Dendritic cell treated with granulocyte-macrophage colony-stimulating factor and Interleukin-4, amounts not matched to agents 40 ng/mL and 50 ng/mL, for 4 days (primary cell): Measurements from ENCODE around the gene TFDP2.
"Not testable (repeated sequence)": the region's sequence is repeated elsewhere in the genome, so short reads cannot be mapped to it uniquely, and the experiment has no call there.

Experiments
- H3K27ac Mint-ChIP-seq: one replicate; pipeline ENCODE4 v1.8.0; 2022; ENCODE audit warnings: mild to moderate bottlenecking, mixed read lengths
- H3K27me3 Mint-ChIP-seq: one replicate; pipeline ENCODE4 v1.8.0; 2022; ENCODE audit warnings: mild to moderate bottlenecking, mixed read lengths
- H3K36me3 Mint-ChIP-seq: one replicate; pipeline ENCODE4 v1.8.0; 2022; ENCODE audit warnings: low read depth, mixed read lengths
- H3K4me1 Mint-ChIP-seq: one replicate; pipeline ENCODE4 v1.8.0; 2022; ENCODE audit warnings: low read depth, mixed read lengths
- H3K4me3 Mint-ChIP-seq: one replicate; pipeline ENCODE4 v1.8.0; 2022; ENCODE audit warnings: mild to moderate bottlenecking, moderate library complexity, mixed read lengths
- H3K9me3 Mint-ChIP-seq: one replicate; pipeline ENCODE4 v1.8.0; 2022; ENCODE audit warnings: mixed read lengths
- intact Hi-C: fragments of 100-400 bp; cut with micrococcal nuclease; formaldehyde crosslinking; loops from one replicate; pipeline ENCODE4 v1.15.0; 2022

TFDP2 gene

GRCh38 chr3:142112601-142113000, 36.7 kb downstream of the TFDP2 start:
- peaks cover 12% of the 10 kb centered on the region for H3K4me1 Mint-ChIP-seq
- no peak overlapping the region for H3K27ac Mint-ChIP-seq
- H3K4me3 Mint-ChIP-seq = no peak overlapping the region
- no peaks in the 10 kb centered on the region for H3K9me3 Mint-ChIP-seq
- H3K27me3 Mint-ChIP-seq = no peaks in the 10 kb centered on the region
- no peaks in the 10 kb centered on the region for H3K36me3 Mint-ChIP-seq
- intact Hi-C loops = no loop called here

- H3K4me1 Mint-ChIP-seq = peaks cover 4% of the 10 kb centered on the region
- no peaks in the 10 kb centered on the region for H3K27me3 Mint-ChIP-seq
- no peaks in the 10 kb centered on the region for H3K36me3 Mint-ChIP-seq
- no peaks in the 10 kb centered on the region for H3K9me3 Mint-ChIP-seq
- intact Hi-C loops = no loop called here
- H3K4me3 Mint-ChIP-seq = no peak overlapping the region
- H3K27ac Mint-ChIP-seq = no peak overlapping the region
Measured at GRCh38 chr3:142106548-142106947, 42.8 kb downstream of the TFDP2 start.

- no peak overlapping the region for H3K4me3 Mint-ChIP-seq
- H3K9me3 Mint-ChIP-seq = no peaks in the 10 kb centered on the region
- H3K27ac Mint-ChIP-seq = no peak overlapping the region
- H3K36me3 Mint-ChIP-seq = no peaks in the 10 kb centered on the region
- intact Hi-C loops = no loop called here
- peaks cover 4% of the 10 kb centered on the region for H3K4me1 Mint-ChIP-seq
- no peaks in the 10 kb centered on the region for H3K27me3 Mint-ChIP-seq
Measured at GRCh38 chr3:142105991-142106390, 43.4 kb downstream of the TFDP2 start.

- Mint-ChIP-seq H3K36me3 (no peaks in the 10 kb centered on the region), H3K27me3 (no peaks in the 10 kb centered on the region), H3K27ac (no peak overlapping the region), H3K4me3 (no peak overlapping the region), H3K4me1 (peaks cover 4% of the 10 kb centered on the region), H3K9me3 (no peaks in the 10 kb centered on the region)
- intact Hi-C loops = no loop called here
Measured at GRCh38 chr3:142104763-142105162, 44.6 kb downstream of the TFDP2 start.

- Mint-ChIP-seq H3K4me1 (peaks cover 6% of the 10 kb centered on the region), H3K36me3 (no peaks in the 10 kb centered on the region), H3K27ac (no peak overlapping the region), H3K4me3 (no peak overlapping the region), H3K27me3 (no peaks in the 10 kb centered on the region), H3K9me3 (no peaks in the 10 kb centered on the region)
- intact Hi-C loops = no loop called here
Measured at GRCh38 chr3:142098964-142099363, 50.4 kb downstream of the TFDP2 start.

DNA sequence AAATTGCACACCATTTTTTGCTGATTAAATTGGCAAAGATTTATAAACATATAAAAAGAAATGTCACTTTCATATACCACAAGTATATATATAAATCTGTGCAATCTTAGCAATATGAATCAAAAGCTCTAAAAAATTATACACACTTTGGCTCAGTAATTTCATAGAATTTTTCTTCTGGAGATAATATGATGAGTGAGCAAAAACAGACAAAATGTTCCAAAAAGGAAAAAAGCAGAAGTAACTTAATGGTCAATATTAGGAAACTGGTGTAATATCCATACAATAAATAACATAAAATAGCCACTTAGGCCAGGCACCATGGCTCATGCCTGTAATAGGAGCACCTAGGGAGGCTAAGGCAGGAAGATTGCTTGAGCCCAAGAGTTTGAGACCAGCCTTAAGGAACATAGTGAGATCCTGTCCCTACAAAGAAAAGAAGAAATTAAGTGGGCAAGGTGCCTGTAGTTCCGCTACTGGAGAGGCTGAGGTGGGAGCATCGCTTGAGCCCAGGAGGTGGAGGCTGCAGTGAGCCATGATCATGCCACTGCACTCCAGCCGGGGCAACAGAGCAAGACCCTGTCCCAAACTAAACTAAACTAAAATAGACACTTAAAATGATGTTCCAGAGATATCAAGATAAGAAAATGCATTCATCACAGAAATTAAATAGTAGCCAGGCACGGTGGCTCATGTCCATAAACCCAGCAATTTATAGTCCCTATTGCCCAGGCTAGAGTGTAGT, 52.1 kb downstream of the TFDP2 start:
- Mint-ChIP-seq H3K36me3 (no peaks in the 10 kb centered on the region), H3K27ac (no peak overlapping the region), H3K27me3 (no peaks in the 10 kb centered on the region), H3K9me3 (no peaks in the 10 kb centered on the region), H3K4me3 (no peak overlapping the region), H3K4me1 (peaks cover 6% of the 10 kb centered on the region)
- intact Hi-C loops = no loop called here

DNA sequence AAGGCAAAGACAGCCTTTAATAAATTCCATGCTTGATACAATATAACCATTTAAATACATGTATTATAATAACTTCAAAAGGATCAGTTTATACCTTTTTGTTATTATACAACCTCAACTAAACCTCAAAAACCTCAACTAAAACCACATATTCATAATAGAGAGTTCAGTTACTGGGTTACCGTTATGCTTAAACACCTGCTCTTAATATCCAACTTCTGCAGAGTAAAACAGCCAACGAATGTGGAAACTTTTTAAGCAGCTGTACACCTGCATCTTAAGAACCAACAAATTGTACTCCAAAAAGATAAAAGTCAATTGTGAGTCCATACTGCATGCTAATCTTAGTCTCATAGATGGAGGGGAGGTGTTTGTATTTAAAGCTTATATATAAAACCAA, 53.5 kb downstream of the TFDP2 start:
- peaks cover 6% of the 10 kb centered on the region for H3K4me1 Mint-ChIP-seq
- intact Hi-C loops = no loop called here
- H3K27ac Mint-ChIP-seq = no peak overlapping the region
- no peak overlapping the region for H3K4me3 Mint-ChIP-seq
- H3K27me3 Mint-ChIP-seq = no peaks in the 10 kb centered on the region
- H3K36me3 Mint-ChIP-seq = no peaks in the 10 kb centered on the region
- no peaks in the 10 kb centered on the region for H3K9me3 Mint-ChIP-seq

DNA sequence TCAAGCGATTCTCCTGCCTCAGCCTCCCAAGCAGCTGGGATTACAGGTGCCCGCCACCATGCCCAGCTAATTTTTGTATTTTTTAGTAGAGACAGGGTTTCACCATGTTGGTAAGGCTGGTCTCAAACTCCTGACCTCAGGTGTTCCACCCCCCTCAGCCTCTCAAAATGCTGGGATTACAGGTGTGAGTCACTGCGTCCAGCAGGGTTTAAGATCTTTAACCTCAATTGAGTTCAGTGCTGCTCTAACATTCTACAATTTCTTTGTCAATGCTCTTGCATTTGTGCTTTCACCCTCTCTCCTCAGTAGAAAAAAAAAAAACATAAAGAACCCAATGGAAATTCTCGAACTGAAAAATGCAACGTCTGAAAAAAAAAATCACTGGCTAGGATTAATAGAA, 60.4 kb downstream of the TFDP2 start:
- H3K27me3 Mint-ChIP-seq, H3K9me3 Mint-ChIP-seq, H3K4me1 Mint-ChIP-seq, H3K4me3 Mint-ChIP-seq, H3K27ac Mint-ChIP-seq, intact Hi-C loops, H3K36me3 Mint-ChIP-seq: not testable (repeated sequence)

DNA sequence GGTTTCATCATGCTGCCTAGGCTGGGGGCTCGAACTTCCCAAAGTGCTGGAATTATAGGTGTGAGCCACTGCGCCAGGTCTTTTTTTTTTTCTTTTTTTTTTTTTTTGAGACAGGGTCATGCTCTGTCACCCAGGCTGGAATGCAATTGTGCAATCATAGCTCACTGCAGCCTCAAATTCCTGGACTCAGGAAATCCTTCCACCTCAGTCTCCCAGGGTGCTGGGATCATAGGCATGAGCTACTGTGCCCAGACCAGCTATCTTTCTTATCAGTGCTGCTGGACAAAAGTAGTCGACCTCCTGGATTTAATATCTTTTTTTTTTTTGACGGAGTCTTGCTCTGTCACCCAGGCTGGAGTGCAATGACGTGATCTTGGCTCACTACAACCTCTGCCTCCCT, 60.8 kb downstream of the TFDP2 start:
- no peaks in the 10 kb centered on the region for H3K36me3 Mint-ChIP-seq
- intact Hi-C loops = no loop called here
- H3K4me3 Mint-ChIP-seq = no peak overlapping the region
- no peaks in the 10 kb centered on the region for H3K27me3 Mint-ChIP-seq
- no peak overlapping the region for H3K27ac Mint-ChIP-seq
- H3K9me3 Mint-ChIP-seq = no peaks in the 10 kb centered on the region
- no peaks in the 10 kb centered on the region for H3K4me1 Mint-ChIP-seq

- H3K27ac Mint-ChIP-seq = no peak overlapping the region
- H3K27me3 Mint-ChIP-seq = no peaks in the 10 kb centered on the region
- intact Hi-C loops = no loop called here
- no peaks in the 10 kb centered on the region for H3K9me3 Mint-ChIP-seq
- H3K4me1 Mint-ChIP-seq = no peaks in the 10 kb centered on the region
- H3K4me3 Mint-ChIP-seq = no peak overlapping the region
- H3K36me3 Mint-ChIP-seq = no peaks in the 10 kb centered on the region
Measured at GRCh38 chr3:142087676-142088075, 61.7 kb downstream of the TFDP2 start.

DNA sequence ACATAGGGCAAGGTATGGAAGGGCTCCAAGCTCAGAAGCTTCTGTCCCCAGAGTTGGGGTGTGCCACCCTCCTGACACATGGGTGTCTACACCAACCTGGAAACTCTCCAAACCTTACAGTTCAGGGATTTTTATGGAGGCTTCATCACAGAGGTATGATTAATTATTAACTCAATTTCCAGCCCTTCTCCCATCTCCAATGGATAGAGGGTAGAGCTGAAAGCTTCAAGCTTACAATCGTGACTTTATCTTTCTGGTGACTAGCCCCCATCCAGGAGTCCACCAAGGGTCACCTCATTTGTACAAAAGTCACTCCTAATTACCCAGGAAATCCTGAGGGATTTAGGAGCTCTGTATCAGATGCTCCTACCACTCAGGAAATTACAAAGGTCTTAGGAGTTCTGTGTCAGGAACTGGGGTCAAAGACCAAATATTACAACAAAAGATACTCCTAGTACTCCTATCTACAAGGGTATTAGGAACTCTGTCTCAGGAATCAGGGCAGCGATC, 62.7 kb downstream of the TFDP2 start:
- no peaks in the 10 kb centered on the region for H3K9me3 Mint-ChIP-seq
- H3K4me3 Mint-ChIP-seq = no peak overlapping the region
- no peaks in the 10 kb centered on the region for H3K36me3 Mint-ChIP-seq
- no peaks in the 10 kb centered on the region for H3K27me3 Mint-ChIP-seq
- no peaks in the 10 kb centered on the region for H3K4me1 Mint-ChIP-seq
- intact Hi-C loops = no loop called here
- H3K27ac Mint-ChIP-seq = no peak overlapping the region

- Mint-ChIP-seq H3K4me3 (no peak overlapping the region), H3K4me1 (no peaks in the 10 kb centered on the region), H3K27ac (no peak overlapping the region), H3K9me3 (peaks cover 26% of the 10 kb centered on the region), H3K36me3 (no peaks in the 10 kb centered on the region), H3K27me3 (no peaks in the 10 kb centered on the region)
- intact Hi-C loops = no loop called here
Measured at GRCh38 chr3:142081178-142081577, 68.2 kb downstream of the TFDP2 start.

- Mint-ChIP-seq H3K4me1 (no peaks in the 10 kb centered on the region), H3K4me3 (no peak overlapping the region), H3K27me3 (no peaks in the 10 kb centered on the region), H3K36me3 (no peaks in the 10 kb centered on the region), H3K9me3 (peaks cover 26% of the 10 kb centered on the region), H3K27ac (no peak overlapping the region)
- intact Hi-C loops = no loop called here
Measured at GRCh38 chr3:142077859-142078500, 71.4 kb downstream of the TFDP2 start.

DNA sequence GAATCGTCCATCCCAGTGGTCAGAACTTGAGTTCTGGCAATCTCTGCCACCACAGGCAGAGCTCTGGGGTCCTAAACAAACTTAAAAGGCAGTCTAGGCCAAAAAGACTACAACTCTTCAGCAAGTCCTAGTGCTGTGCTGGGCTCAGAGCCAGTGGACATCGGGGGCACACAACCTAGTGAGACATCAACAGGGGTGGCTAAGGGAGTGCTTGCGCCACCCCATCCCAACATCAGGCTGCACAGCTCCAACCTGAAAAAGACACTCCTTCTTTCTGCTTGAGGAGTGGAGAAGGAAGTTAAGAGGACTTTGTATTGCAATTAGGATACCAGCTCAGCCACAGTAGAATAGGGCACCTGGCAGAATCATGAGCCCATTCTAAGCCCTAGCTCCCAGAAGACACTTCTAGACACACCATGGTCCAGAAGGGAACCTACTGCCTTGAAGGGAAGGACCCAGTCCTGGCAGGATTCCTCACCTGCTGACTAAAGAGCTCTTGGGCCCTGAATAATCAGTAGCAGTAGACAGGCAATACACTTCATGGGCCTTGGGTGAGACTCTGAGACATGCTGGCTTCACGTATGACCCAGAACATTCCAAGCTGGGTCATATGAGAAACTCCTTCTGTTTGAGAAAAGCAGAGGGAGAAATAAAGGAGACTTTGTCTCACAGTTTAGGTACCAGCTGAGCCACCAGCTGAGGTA, 72.0 kb downstream of the TFDP2 start:
- H3K27ac Mint-ChIP-seq = no peak overlapping the region
- H3K4me1 Mint-ChIP-seq = no peaks in the 10 kb centered on the region
- H3K36me3 Mint-ChIP-seq = no peaks in the 10 kb centered on the region
- intact Hi-C loops = no loop called here
- no peak overlapping the region for H3K4me3 Mint-ChIP-seq
- no peaks in the 10 kb centered on the region for H3K27me3 Mint-ChIP-seq
- H3K9me3 Mint-ChIP-seq = peaks cover 26% of the 10 kb centered on the region
